Psoas muscle (tissue), 8 donors: ENCODE measurements around the gene CHST6. TPM values are rescaled to one million over a fixed set of nuclear protein-coding genes. Genes with fewer than 3 reads are reported as not detected.

Source experiments
- ATAC-seq, 4 donors: fragments of 200-7000 bp; cut with Tn5 transposase; one replicate each; pipeline ENCODE4 v1.9.1; 2020; ENCODE audit warnings: moderate library complexity in 3 of 4, mild to moderate bottlenecking in 2 of 4
- DNase-seq, 2 donors: peaks; one replicate each; pipeline ENCODE4 v3.0.0-alpha.2; 2020
- H3K27ac ChIP-seq: fragments of 200-600 bp; one replicate; pipeline ENCODE4 v1.8.0; 2022
- H3K27me3 ChIP-seq, 3 donors: fragments of 200-600 bp in 1 of 3; one replicate each; pipeline versions ENCODE4 v1.6.1 to v1.8.0; 2013 to 2022; ENCODE audit warnings: low read length in 2 of 3, mild to moderate bottlenecking in 2 of 3, moderate library complexity in 1 of 3; ENCODE audit not compliant: insufficient read depth in 3 of 3
- H3K36me3 ChIP-seq, 2 donors: fragments of 200-600 bp in 1 of 2; one replicate each; pipeline versions ENCODE4 v1.6.1 to v1.8.0; 2013 to 2022; ENCODE audit warnings: low read depth in 1 of 2, mild to moderate bottlenecking in 1 of 2, moderate library complexity in 1 of 2; ENCODE audit not compliant: insufficient read depth in 1 of 2
- H3K4me1 ChIP-seq: fragments of 200-600 bp; one replicate; pipeline ENCODE4 v1.8.0; 2022
- H3K4me3 ChIP-seq: fragments of 200-600 bp; one replicate; pipeline ENCODE4 v1.8.0; 2022; ENCODE audit warnings: mild to moderate bottlenecking
- H3K9me3 ChIP-seq: fragments of 200-600 bp; one replicate; pipeline ENCODE4 v1.8.0; 2022
- WGBS, 3 donors: extraction: QIAGEN DNeasy Blood & Tissue Kit; methylation state at CpG; one replicate each; pipeline versions ENCODE4 v1.1.6 to v1.1.7; 2013; 5-methylcytosine and 5-hydroxymethylcytosine counted together
- intact Hi-C, 2 donors: fragments of 100-400 bp; cut with DNase I; formaldehyde crosslinking; loops; one replicate each; pipeline versions ENCODE4 v1.11.0 to v1.14.2; 2022
- polyA plus RNA-seq, 3 donors: library from polyadenylated mRNA; stranded (reverse); fragments of 200-250 nt; gene quantifications; one replicate each; pipeline ENCODE4 v1.2.3, GENCODE V29; 2013
- total RNA-seq, 4 donors: library from RNA; stranded (reverse); fragmentation: NEBNext Ultra II Directional in 2 of 4; extraction: Animal tissue kit (Norgen Biotek cat#: 25700) in 2 of 4; gene quantifications; one replicate each; pipeline versions ENCODE4 v1.2.1 to v1.2.4, GENCODE V29; 2021 to 2023
- TF ChIP-seq, protein P1 (sequence below): fragments of 200-600 bp; IDR thresholded peaks from one replicate; pipeline ENCODE4 v1.8.0; 2022; ENCODE audit warnings: antibody characterized with exemption
- donor health status: healthy with polysubstance abuse.
- donor health status: DM: no; HTN: no; CAD: no; lungs with moderate emphysema.
- donor health status: Bipolar disorder and iron deficiency.
- donor health status: healthy.
- donor health status: DM: yes; HTN: yes; CAD: no.
- donor health status: DM: no; HTN: no; CAD: no.
- donor health status: DM: no; HTN: no; CAD: no.
- donor health status: DM: yes; HTN: yes; CAD: no.

Gene CHST6
- total and polyA plus RNA-seq, 7 donors, result 0.01 to 5.8 (median 0.15) TPM

DNA sequence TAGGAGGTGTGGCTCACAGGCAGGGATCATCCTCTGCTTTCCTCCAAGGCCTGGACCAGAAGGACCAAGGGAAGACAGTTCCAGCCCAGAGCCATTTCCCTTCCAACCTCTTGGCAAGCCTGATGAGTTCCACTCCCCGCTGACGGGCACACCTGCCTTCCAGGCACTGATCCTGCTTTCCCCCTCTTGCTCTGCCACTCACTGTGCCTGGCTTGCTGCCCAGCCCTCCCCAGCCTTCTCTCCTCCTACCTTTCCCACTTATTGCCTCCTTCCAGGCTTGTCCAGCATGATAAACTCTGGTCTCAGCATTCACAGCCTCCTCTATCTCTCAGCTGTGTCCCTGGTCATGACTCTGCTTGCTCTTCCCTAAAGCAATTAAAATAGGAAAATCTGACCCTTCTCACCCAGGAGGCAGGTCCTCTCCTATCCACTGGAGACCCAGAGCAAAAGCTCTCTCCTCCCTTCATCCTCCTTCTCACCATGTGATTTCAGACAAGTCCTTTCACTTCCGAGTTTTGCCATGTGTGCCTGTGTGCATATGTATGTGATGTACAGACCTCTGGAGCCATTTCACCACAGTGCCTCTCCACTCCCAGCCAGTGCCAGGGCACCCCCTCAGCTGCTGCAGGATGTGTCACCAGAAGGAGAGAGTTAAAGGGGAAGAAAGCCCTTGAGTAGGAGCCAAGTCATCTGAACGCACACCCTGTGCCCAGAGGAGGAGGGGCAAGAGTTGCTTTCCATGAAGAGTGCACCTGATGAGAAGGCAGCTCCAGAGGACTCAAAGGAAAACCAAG lies 17.4 kb downstream of the CHST6 start:
- ATAC-seq (no peak), DNase-seq (no peak)
- Histone ChIP-seq H3K36me3 (no peaks in the 10 kb centered on the region), H3K4me1 (no peaks in the 10 kb centered on the region), H3K9me3 (no peaks in the 10 kb centered on the region), H3K27me3 (no peaks in the 10 kb centered on the region), H3K4me3 (no peak overlapping the region), H3K27ac (no peak overlapping the region)
- intact Hi-C loops, result no loop called here
- TF ChIP-seq, protein P1, sequence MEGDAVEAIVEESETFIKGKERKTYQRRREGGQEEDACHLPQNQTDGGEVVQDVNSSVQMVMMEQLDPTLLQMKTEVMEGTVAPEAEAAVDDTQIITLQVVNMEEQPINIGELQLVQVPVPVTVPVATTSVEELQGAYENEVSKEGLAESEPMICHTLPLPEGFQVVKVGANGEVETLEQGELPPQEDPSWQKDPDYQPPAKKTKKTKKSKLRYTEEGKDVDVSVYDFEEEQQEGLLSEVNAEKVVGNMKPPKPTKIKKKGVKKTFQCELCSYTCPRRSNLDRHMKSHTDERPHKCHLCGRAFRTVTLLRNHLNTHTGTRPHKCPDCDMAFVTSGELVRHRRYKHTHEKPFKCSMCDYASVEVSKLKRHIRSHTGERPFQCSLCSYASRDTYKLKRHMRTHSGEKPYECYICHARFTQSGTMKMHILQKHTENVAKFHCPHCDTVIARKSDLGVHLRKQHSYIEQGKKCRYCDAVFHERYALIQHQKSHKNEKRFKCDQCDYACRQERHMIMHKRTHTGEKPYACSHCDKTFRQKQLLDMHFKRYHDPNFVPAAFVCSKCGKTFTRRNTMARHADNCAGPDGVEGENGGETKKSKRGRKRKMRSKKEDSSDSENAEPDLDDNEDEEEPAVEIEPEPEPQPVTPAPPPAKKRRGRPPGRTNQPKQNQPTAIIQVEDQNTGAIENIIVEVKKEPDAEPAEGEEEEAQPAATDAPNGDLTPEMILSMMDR, result no peak
- WGBS, 3 donors, result 39 to 45% (median 41%) methylated on average over 4 of the region's 4 CpGs

DNA sequence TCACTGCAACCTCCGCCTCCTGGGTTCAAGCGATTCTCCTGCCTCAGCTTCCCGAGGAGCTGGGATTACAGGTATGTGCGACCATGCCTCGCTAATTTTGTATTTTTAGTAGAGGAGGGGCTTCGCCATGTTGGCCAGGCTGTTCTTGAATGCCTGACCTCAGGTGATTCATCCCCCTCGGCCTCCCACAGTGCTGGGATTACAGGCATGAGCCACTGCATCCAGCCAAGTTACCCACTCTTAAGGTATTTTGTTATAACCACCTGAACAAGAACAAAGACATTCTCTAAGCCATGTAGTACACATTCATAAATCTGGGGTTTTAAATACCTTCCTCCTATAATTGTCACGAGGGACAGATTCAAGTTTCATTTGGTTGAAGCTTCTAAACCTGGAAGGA lies 18.4 kb downstream of the CHST6 start:
- ATAC-seq (no peak), DNase-seq (no peak)
- TF ChIP-seq, protein P1, result no peak
- Histone ChIP-seq H3K36me3 (no peaks in the 10 kb centered on the region), H3K4me1 (no peaks in the 10 kb centered on the region), H3K27ac (no peak overlapping the region), H3K4me3 (no peak overlapping the region), H3K9me3 (no peaks in the 10 kb centered on the region), H3K27me3 (no peaks in the 10 kb centered on the region)
- intact Hi-C loops, result no loop called here
- WGBS, 3 donors, result 90 to 93% (median 92%) methylated on average over 8 of the region's 8 CpGs

DNA sequence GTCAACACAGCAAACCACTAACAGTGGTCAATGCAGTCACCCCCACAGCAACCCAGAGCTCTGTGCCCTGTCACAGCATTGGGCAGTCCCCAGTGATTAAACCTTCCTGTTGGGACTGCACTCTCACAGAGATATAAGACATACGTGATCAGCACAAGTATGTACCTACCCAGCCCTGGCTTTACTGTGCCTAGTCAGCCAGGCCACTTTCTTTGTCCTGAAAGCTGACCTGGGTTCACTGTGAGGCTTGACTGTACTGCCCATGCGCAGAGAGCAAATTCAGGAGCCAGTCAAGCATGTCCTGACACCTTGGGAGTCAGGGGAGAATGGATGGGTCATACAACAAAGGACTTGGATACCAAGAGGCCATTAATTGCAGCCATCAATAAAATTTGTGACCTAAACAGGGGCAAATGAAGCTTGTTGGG lies 19.8 kb downstream of the CHST6 start:
- intact Hi-C loops, result no loop called here
- Histone ChIP-seq H3K4me1 (no peaks in the 10 kb centered on the region), H3K36me3 (no peaks in the 10 kb centered on the region), H3K9me3 (no peaks in the 10 kb centered on the region), H3K27me3 (no peaks in the 10 kb centered on the region), H3K4me3 (no peak overlapping the region), H3K27ac (no peak overlapping the region)
- DNase-seq (no peak), ATAC-seq (no peak)
- WGBS, 3 donors, result 88 to 98% (median 91%) methylated on average over 2 of the region's 2 CpGs
- TF ChIP-seq, protein P1, result no peak

DNA sequence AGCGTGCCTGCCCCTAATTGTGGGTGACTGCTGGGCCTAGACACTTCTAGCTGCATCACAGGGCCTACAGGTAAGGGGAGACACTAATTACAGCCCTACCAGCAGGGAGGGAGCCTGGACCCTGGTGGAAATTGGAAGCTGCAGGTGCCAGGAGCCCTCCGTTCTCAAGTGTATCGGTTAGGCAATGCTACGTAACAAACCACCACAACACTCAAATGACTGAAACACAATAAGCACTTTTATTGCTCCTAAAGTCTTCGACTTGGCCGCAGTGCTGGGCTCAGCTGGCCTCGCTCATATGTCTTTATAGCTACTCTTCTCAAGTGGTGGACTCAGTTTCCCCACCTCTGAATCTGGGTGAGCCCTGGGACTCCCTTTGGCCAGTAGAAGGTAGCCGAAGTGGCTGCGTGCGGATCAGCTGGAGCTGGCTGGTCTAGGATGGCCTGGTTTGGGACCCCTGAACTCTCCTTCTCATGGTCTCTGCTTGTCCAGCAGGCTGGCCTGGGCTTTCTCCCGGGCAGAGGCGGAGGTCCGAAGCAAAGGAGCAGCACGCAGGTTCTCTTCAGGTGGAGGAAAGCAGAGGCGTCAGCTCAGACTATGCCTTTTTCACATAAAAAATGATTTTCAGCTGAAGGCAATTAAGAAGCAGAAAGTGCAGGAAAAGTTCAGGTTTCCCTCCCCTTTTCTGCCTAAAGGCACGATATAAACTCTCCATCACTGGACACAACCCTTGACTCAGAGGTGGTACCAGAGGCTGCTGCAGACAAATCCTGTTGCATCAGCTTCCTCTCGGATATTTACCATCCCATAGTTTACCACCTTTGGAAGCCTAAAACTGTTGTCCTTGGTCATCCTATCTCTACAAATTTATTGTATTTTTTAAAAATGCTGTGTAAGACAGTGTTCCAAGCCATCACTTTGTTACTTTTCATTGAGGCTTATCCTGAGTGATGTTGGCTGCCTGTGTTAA lies 22.0 kb downstream of the CHST6 start:
- Histone ChIP-seq H3K36me3 (no peaks in the 10 kb centered on the region), H3K27me3 (no peaks in the 10 kb centered on the region), H3K27ac (no peak overlapping the region), H3K4me1 (no peaks in the 10 kb centered on the region), H3K4me3 (no peak overlapping the region), H3K9me3 (no peaks in the 10 kb centered on the region)
- TF ChIP-seq, protein P1, result no peak
- 91 to 94% (median 94%) methylated on average over 17 of the region's 17 CpGs for WGBS, 3 donors
- no peak for ATAC-seq
- intact Hi-C loops, result loop anchor here (2.0 to 5.0 kb wide), 3 partner anchors 44 to 289 kb away; partner anchors contain the start of gene ADAT1 (in 2 of the 2)
- DNase-seq, result no peak
